Hindlimb muscle (tissue), 1 donor: ENCODE measurements around the gene RFTN1. TPM values are rescaled to one million over a fixed set of nuclear protein-coding genes. Genes with fewer than 3 reads are reported as not detected.

Experiments used
- DNase-seq: peaks from one replicate; pipeline ENCODE4 v3.0.0-alpha.2; 2013
- polyA plus RNA-seq: library from polyadenylated mRNA; unstranded; fragments of 120-200 nt; gene quantifications from one replicate; pipeline ENCODE4 v1.2.1, GENCODE V29; 2013; ENCODE audit not compliant: insufficient read length

Gene RFTN1
- polyA plus RNA-seq, 1 donor, result 22.2 TPM

GRCh38 chr3:16528581-16528993, 15.1 kb upstream of the RFTN1 start:
- no peak for DNase-seq

DNA sequence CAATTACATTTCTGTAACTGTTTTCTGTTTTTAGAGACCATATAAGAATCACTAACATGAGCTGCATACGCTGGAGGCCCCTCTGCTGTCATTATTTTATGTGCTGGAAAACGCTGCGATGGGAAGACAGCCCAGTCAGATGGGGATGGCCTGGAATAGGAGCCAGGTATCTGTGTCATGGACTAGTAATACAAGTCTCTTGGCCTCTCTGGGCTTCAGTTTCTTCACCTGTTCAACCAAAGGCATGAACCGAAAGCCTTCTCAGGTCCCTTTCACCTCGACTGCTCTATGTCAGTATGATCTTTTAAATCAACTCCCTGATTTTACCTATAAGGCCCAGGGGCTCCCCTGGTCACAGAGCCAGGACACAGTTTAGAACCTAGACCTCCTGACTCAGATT, 14.6 kb upstream of the RFTN1 start:
- peak; percentile 61 for DNase-seq

DNA sequence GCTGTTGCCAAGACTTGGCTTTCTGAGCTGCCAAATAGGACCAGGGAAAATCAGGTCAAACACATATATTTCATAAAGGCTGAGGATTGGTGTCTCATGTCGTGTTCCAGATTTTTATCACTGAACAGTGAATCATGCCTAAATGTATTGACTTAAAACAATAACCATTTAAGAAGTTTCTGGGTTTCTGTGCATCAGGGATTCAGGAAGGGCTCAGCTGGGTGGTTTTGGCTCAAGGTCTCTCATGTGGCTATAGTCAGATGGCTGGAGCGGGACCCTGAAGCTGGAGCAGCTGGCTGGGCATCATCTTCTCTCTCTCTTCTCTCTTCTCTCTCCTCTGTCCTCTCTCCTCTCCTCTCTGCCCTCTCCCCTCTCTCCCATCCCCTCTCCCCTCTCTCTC, 10.7 kb upstream of the RFTN1 start:
- no peak for DNase-seq

DNA sequence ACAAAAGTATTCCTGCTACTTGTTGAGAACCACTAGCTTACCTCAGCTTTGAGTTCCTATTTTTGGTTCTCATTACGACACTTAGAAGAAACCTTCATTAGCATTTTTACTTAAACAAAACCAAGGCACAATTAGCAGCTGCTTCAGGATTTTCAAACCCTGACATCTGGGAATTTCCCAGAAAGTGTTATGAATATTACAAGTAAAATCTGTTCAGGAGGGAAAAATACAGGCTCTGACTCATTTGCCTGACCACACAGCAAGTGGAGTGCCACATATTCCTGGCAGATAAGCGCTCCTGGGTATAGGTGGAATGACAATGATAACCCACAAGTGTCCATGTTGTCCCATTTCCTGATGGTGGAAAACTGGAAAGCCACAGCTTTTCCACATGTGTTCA, 10.3 kb upstream of the RFTN1 start:
- no peak for DNase-seq

DNA sequence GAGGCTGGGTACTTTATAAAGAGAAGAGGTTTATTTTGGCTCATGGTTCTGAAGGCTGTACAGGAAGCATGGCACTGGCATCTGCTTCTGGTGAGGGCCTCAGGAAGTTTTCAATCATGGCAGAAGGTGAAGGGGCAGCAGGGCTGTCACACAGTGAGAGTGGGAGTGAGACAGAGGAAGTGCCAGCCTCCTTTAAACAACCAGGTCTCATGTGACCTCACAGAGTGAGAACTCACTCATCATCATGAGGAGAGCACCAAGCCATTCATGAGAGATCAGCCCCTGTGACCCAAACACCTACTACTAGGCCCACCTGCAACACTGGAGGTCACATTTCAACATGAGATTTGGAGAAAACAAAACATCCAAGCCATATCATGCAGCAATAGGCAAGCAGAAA, 9.3 kb upstream of the RFTN1 start:
- no peak for DNase-seq

DNA sequence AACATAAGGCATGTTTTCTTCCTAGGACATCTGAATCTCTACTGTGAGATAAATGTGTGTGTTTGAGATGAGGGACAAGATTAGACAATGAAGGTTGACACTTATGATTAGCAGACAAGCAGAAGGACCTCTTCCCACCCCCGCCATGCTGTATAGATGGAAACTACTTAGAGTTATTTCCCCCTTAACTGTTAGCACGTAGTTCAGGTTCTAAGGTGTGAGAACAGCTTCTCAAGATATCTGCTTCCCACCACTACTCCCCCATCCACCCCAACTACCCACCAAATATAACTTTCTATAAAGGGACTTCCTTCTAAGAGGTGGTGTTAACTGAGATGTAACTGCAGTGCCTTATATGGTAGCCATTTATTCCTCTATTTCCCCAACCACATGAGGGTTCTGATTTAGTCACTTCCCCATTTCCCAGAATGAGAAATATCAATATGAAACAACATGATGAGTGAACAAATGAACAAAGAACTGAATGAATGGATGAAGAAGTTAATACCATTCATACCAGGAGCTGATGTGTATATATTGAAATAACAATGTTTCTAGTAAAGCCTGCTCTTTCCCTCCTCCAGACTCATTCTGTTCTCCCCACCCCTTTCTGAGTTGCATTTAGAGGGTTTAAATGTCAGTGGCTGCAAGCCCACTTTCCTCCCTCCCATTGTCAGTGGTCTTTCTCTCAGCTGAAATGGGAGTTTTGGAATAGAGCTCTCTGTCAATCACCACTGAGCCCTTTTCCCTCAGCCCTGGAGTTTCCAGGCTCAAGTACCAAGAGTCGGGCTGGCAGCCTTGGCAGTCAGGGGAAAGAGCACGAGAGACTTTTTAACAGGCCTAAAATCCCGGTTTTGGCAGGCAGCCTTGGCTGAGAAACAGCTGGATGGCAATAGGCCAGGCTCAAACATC, 7.7 kb upstream of the RFTN1 start:
- peak; percentile 49 for DNase-seq

- DNase-seq, result no peak
Observed at GRCh38 chr3:16520241-16520969, 6.9 kb upstream of the RFTN1 start.

- DNase-seq, result no peak
Observed at GRCh38 chr3:16516695-16517481, 3.4 kb upstream of the RFTN1 start.

- no peak for DNase-seq
Observed at GRCh38 chr3:16515885-16516420, 2.5 kb upstream of the RFTN1 start.

DNA sequence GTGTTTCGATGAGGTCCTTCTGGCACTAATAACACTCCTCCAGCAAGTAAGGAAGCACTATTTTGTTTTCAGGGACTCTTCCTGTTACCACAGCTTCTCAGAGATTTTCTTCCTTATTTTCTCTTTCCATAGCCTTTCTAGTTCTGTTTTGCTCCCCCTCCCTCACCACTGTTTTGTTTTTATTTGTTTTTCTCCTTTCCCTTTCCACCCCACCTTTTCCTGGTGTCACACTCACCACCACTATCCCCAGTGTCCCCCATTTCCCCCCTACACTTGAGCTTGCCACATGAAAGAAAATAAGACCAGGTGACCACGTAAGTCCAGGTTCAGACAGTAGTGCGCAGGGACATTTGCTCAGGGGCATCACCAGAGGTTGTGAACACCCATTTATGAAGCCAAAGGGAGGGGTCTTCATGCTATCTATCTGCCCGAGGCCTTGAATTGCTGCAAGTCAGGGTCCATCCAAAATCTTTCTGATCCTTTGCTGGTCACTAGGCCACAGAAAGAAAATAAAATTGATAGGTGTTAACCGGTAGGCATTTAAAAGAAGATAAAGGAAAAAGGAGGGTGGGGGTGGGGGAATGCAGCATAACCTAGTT, 1.4 kb upstream of the RFTN1 start:
- no peak for DNase-seq

DNA sequence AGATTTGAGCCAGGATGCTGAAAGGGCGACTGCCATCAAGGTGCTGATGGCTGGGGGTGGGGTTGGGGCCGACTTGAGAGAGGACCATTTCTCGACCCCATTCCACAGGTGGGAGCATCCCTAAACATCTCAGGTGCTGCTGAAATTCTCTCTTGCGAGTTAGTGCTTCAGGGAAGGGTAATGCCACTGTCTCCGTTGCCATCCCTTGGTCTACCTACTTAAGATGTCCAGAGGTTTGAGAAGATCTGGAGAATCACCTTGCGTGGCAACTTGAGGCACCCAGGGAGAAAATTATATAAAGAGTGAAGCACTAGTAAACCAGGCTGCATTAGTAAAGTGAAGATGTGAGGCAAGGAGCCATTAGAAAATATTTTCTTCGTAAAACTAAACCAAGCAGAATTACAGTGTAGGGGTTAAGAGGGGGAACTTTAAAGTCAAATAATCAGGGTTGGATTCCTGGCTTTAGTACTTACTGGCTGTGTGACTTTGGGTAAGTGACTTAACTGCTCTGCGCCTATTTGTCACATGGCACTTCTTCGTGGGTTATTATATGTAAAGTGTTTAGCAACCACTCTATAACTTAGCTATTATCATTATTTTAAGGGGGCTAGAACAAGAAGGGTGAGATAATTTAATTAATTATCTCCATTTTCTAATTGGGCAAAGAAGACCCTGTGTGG, 662 bp upstream of the RFTN1 start:
- DNase-seq, result no peak

DNA sequence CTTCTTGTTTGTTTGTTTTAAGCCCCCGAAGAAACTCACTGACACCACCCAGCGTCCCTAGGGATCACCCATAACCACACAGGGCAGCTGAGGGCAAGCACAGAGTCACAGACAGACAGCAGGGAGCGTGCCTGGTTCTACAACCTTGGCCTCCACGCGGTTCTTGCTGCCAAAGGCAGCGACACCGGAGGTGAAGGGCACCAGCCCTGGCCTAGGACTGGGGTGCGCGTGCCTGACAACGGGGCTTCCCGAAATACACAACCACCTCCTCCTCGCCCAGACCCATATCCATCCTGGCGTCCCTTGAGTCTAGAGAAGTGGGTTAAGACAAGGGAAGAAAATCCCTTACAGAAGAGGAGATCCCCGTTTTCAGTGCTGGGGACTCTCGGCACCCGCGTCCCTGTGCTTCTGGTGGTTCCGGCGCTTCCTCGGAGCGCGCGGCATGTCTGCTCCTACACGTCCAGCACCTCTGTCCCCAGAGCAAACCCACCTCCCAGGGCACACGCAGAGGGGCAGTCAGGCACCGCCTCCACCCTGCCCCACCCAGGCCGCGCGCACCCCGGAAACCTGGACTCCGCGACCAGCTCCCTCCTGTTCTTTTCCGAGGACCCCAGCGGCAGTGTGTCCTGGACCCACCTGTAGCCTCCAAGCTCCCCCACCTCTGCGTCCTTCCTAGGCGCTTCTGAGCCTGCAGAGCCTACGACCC, 911 bp downstream of the RFTN1 start:
- no peak for DNase-seq

DNA sequence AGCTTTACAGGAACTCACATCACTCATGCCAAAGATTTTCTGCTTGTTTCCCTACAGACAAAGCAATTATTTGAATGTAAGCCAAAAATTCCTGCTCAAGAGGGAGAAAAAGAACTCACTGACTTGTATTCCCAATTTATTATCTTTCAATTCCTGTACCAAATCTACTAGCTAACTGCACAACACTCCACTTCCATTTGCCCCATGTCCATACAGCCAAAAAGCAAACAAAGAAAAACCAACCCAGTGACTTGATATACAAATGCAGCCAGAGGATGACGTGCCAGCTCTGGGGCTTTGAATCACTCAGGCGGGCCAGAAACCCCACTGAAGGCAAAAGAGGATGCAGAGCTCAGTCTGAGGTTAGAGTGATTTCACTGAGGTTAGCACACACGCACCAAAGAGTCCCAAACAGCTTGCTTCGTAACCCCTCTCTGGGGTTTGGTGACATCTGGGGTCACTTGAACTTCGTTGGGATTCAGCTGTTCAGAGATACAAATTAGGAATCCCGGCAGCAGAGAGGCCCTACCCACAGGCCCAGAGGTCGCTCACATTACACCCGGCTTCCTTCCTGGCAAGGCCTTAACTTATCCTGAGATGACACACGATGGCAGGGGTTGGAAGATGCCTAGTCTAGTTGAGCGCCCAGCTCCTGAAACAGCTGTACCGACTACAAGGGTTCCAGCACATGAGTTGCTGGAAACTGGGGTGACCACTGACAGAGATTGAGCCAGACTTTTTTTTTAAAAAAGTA, 1.6 kb downstream of the RFTN1 start:
- peak; percentile 36 for DNase-seq

DNA sequence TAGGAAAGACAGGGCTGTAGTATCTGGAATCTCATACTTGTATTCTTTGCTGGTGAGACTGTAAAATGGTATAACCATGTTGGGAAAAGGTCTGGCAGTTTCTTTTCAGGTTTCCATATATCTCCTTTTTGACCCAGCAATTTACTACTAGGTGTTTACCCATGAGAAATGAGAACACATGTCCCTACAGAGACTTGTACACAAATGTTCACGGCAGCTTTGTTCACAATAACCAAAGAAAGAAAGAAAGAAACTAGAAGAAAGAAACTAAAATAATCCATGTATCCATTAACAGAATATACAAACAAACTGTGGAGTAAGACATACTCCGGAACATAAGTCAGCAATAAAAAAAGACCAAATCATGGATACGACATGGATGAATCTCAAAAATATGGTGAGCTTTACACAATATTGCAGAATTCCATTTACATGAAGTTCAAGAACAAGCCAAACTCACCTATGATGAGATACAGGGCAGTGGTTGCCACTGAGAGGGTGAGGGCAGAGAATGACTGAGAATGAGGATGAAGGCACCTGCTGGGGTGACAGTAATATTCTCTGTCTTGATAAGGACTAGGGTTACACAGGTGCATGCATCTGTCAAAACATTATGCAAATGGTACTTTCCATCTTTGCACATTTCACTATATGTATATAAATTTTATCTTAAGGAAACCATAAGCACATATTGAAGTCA, 2.7 kb downstream of the RFTN1 start:
- no peak for DNase-seq

DNA sequence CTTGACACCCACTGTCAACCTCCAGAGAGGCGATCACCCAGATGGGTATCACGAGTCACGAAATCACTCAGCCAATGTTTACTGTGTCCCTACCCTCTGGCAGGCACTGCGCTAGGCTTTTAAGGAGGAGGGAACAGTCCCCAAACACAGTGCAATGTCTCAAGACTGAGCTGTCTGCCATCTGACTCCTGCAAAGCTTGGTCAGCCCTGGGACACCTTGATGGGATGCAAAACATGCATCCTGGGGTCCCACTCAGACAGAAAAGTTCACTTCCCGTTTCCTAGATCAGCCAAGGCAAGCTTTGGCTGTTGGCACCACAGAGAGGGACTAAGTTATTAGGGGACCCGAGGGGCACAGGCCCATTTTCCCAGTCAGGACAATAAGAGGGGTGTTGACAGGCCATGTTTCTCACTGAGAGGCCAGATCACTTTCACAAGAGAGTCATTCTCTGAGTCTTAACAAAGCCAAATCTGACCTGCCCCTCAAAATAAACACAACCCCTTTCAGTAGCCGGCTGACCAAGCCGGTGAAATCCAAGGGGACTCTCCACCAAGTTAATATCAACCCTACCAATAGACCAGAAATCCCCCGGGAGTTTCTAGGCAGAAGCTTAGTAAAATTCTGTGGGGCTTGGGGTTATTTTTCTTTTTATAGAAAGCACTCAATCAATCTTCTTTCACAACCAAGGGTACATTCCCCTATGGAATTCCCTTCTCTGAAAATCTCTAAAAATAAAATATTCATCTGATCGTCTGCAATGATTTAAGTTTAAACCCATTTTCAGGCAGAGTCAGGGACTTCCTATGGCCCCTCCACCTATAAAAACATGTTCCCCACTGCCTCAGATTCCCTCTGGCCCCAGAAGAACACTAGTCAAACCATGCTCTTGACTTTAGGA, 3.5 kb downstream of the RFTN1 start:
- no peak for DNase-seq

DNA sequence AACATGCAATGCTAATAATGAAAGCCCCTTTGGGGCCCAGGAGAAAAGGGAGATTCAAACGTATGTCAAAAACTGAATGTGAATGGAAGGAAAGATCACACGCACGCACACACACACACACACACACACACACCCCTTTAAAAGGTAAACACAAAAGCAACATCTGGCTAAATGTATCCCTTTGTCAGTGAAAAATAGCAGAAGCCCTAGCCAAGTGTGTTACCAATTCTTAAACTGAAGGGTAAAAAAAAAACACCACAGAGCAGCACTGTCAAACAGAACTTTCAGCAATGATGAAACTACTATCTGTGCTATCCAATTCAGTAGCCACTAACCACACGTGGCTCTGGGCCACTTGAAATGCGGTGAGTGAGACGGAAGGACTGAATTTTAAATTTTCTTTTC, 4.9 kb downstream of the RFTN1 start:
- DNase-seq, result no peak

DNA sequence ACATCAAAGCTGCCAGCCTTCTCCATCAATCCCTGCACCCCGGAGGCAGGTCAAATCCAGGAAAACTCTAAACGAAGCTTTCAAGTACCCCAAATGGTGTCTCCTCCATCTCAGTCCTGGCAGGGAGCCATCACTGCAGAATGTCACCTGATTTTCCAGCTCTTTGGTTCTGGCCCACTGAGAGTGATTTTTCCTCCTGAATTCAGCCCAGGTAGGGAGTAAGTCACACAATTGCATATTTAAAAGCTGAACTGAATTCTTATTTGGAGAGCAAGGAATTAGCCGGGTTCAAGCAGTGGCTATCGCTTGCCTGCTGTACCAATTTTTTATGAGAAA, 5.3 kb downstream of the RFTN1 start:
- DNase-seq, result no peak

GRCh38 chr3:16507578-16508242, 5.8 kb downstream of the RFTN1 start:
- no peak for DNase-seq
